Body of pancreas (tissue), 4 donors: ENCODE data around the gene REN.

ENCODE experiments used
- POLR2A ChIP-seq, 3 donors: fragments of 450-650 bp; IDR thresholded peaks; one replicate each; pipeline ENCODE4 v1.6.1; 2016; ENCODE audit warnings: antibody characterized with exemption in 3 of 3, mild to moderate bottlenecking in 2 of 3
- TF ChIP-seq, protein P1 (sequence below), 7 experiments: fragments of 450-650 bp in 4 of 7; fragments of 200-600 bp in 3 of 7; sonication (generic) in 3 of 7; IDR thresholded peaks; one replicate each; pipeline ENCODE4 v1.5.1; 2016 to 2019; ENCODE audit warnings: antibody characterized with exemption in 7 of 7

DNA sequence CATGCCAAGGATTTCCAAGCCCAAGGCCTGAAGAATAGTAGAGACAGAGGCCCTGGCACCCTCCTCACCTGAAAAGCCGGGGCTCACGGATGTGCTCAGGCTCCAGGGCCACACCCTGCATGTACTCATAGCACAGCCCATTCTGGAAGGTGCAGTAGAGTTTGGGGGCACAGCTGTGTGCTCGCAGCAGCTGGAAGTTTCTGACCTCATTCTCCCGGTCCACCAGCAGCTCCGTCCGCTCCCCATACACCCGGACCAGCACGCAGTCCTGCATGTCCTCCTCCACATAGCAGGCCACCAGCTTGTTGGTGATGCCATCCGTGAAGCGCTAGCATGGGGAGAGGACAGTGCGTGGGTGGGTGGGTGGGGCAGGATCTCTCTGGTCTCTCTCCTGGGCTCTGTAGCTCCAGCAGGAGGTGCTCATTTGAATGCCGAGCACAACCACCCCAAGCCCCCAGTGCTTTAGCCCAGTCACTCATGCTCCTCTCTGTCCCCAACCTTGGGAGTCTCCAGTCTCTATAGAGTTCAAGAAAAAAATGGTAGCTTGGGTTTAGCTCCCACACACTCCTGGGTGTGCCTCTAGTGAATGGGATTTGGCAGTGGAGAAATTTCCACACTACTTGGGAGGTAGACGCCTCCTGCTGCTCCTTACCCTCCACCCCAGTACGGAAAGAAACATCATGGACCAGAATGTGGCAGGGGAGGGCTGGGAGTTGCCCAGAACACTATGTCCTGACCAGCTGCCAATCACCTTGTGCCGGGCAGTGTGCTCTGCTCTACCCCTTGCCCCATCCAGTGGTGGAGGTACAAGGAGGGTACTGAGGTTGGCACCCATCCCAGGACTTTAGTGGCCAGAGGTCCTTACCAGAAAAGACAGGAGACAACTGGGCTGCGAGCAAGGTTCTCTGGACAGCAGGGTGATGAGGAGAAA, 16.2 kb downstream of the REN start:
- TF ChIP-seq POLR2A (IDR thresholded peaks at IDR 0.05), result no peak
- TF ChIP-seq, protein P1, sequence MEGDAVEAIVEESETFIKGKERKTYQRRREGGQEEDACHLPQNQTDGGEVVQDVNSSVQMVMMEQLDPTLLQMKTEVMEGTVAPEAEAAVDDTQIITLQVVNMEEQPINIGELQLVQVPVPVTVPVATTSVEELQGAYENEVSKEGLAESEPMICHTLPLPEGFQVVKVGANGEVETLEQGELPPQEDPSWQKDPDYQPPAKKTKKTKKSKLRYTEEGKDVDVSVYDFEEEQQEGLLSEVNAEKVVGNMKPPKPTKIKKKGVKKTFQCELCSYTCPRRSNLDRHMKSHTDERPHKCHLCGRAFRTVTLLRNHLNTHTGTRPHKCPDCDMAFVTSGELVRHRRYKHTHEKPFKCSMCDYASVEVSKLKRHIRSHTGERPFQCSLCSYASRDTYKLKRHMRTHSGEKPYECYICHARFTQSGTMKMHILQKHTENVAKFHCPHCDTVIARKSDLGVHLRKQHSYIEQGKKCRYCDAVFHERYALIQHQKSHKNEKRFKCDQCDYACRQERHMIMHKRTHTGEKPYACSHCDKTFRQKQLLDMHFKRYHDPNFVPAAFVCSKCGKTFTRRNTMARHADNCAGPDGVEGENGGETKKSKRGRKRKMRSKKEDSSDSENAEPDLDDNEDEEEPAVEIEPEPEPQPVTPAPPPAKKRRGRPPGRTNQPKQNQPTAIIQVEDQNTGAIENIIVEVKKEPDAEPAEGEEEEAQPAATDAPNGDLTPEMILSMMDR (IDR thresholded peaks at IDR 0.05), result no peak
